PFSK-1 (cell line): ENCODE measurements around the gene FUT8.

Experiments
- POLR2AphosphoS5 ChIP-seq: IDR thresholded peaks from 2 replicates; pipeline ENCODE4 v1.6.1; 2012; ENCODE audit warnings: low read depth, mild to moderate bottlenecking, control low read depth, low read length, moderate library complexity
- SIN3A ChIP-seq: IDR thresholded peaks from 2 replicates; pipeline ENCODE4 v1.6.1; 2012; ENCODE audit warnings: mild to moderate bottlenecking, low read length, moderate library complexity, borderline replicate concordance; ENCODE audit not compliant: insufficient read depth
- TF ChIP-seq, protein P1 (sequence below), 2 experiments: IDR thresholded peaks; 2 replicates each; pipeline versions ENCODE4 v1.6.1 to v1.8.0; 2011 to 2012; ENCODE audit warnings: low read depth in 2 of 2, low read length in 2 of 2, control low read depth in 1 of 2, inconsistent platforms in 1 of 2, mild to moderate bottlenecking in 1 of 2, moderate library complexity in 1 of 2; ENCODE audit not compliant: insufficient read depth in 1 of 2

DNA sequence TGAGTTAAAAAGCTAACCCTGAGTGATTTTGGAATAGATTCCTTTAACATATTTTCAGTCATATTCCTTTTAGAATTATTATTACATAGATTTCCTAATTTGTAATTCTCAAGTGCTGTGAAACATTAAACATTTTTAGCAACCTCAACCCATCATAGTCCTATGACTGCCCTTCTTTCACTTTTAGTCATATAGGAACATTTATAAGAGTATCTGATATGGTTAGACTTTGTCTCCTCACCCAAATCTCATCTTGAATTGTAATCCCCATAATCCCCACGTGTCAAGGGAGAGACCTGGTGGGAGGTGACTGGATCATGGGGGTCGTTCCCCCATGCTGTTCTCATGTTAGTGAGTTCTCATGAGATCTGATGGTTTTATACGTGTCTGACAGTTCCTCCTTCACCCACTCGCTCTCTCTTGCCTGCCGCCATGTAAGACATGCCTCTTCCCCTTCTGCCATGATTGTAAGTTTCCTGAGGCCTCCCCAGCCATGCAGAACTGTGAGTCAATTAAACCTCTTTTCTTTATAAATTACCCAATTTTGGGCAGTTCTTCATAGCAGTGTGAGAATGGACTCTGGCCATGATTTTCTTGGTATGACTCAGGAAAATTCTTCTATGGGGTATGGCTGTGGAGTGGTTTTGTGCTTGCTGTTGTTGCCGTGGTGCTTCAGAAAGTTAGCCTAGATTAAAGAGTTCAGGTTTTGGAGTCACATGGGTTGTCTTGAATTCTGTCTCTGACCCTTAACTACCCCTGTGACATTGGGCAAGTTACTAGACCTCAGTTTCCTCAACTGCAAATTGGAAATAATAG is 83.9 kb downstream of the FUT8 start:
- TF ChIP-seq, protein P1, sequence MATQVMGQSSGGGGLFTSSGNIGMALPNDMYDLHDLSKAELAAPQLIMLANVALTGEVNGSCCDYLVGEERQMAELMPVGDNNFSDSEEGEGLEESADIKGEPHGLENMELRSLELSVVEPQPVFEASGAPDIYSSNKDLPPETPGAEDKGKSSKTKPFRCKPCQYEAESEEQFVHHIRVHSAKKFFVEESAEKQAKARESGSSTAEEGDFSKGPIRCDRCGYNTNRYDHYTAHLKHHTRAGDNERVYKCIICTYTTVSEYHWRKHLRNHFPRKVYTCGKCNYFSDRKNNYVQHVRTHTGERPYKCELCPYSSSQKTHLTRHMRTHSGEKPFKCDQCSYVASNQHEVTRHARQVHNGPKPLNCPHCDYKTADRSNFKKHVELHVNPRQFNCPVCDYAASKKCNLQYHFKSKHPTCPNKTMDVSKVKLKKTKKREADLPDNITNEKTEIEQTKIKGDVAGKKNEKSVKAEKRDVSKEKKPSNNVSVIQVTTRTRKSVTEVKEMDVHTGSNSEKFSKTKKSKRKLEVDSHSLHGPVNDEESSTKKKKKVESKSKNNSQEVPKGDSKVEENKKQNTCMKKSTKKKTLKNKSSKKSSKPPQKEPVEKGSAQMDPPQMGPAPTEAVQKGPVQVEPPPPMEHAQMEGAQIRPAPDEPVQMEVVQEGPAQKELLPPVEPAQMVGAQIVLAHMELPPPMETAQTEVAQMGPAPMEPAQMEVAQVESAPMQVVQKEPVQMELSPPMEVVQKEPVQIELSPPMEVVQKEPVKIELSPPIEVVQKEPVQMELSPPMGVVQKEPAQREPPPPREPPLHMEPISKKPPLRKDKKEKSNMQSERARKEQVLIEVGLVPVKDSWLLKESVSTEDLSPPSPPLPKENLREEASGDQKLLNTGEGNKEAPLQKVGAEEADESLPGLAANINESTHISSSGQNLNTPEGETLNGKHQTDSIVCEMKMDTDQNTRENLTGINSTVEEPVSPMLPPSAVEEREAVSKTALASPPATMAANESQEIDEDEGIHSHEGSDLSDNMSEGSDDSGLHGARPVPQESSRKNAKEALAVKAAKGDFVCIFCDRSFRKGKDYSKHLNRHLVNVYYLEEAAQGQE (IDR thresholded peaks at IDR 0.05; ENCODE audit: insufficient read depth in 1 of 2, low read depth in 2 of 2, low read length in 2 of 2) = no peak
- TF ChIP-seq SIN3A (no peak), POLR2AphosphoS5 (no peak)
